ENCODE data around the gene LGALS4. TPM values are rescaled to one million over a fixed set of nuclear protein-coding genes. Genes with fewer than 3 reads are reported as not detected.

Gene LGALS4
- total and polyA plus RNA-seq, 9 of the 15 experiments (the other 6 are each of a cell fraction or from before 2014, with no cell fraction given) = 0.08 to 1.1 (median 0.30) TPM; not detected in 3

GRCh38 chr19:38849147-38849859, 36.6 kb upstream of the LGALS4 start (continued):
- peak; percentile 8 for TF ChIP-seq POLR2A (conservative IDR thresholded peaks at IDR 0.05)
- peak; percentile 65 for TF ChIP-seq EP300 (IDR thresholded peaks at IDR 0.05; ENCODE audit: low read length)
- TF ChIP-seq VEZF1 (CRISPR knock-in tag; IDR thresholded peaks at IDR 0.05) = peak; percentile 79; the same call in 1 of the 2 replicates
- no peak for TF ChIP-seq NBN (IDR thresholded peaks at IDR 0.05; ENCODE audit: low read depth)
- peak; percentile 55; the same call in 1 of the 2 replicates for TF ChIP-seq ELF1 (tag; IDR thresholded peaks at IDR 0.05)
- peak; percentile 21; the same call in 1 of the 2 replicates for TF ChIP-seq CREB3L1 (IDR thresholded peaks at IDR 0.05; ENCODE audit: borderline replicate concordance, low read depth)
- peak; percentile 88 for TF ChIP-seq FIP1L1 (IDR thresholded peaks at IDR 0.05; ENCODE audit: low read depth, low read length, poor library complexity, severe bottlenecking)
- TF ChIP-seq ZNF124 (CRISPR knock-in tag; IDR thresholded peaks at IDR 0.05) = 0 out of 2 replicates have a peak, but pooled peaks have one; percentile 52
- peak; percentile 57; the same call in 1 of the 2 replicates for TF ChIP-seq PML (IDR thresholded peaks at IDR 0.05; ENCODE audit: low read length)
- no peak for TF ChIP-seq ZNF239 (CRISPR knock-in tag; IDR thresholded peaks at IDR 0.05)
- TF ChIP-seq XRCC5 (IDR thresholded peaks at IDR 0.05; ENCODE audit: low read depth, low read length) = 0 out of 2 replicates have a peak, but pooled peaks have one; percentile 11
- TF ChIP-seq RNF2 (IDR thresholded peaks at IDR 0.05) = peak; percentile 81; the same call in 1 of the 2 replicates
- TF ChIP-seq RBM25 (IDR thresholded peaks at IDR 0.05; ENCODE audit: low read depth, low read length, severe bottlenecking) = no peak
- peak; percentile 78 for TF ChIP-seq KLF13 (tag; IDR thresholded peaks at IDR 0.05; ENCODE audit: borderline replicate concordance, low read depth)
- no peak for TF ChIP-seq SRSF3 (IDR thresholded peaks at IDR 0.05; ENCODE audit: insufficient read depth, low read length)
